Cardiac muscle cell (in vitro differentiated cells and primary cell): Measurements from ENCODE around the gene B4GALT1. TPM values are rescaled to one million over a fixed set of nuclear protein-coding genes. Genes with fewer than 3 reads are reported as not detected.
A peak's percentile ranks its signal among the peaks of the same experiment; 100 is the strongest.

Experiments
- DNase-seq, 2 donors: peaks; one replicate each; pipeline versions ENCODE4 v3.0.0 to v3.0.0-alpha.2; 2010 to 2017; ENCODE audit warnings: low read depth in 1 of 2, low spot score in 1 of 2
- H3K27ac ChIP-seq: fragments of 200-600 bp; sonication (generic); 2 replicates; pipeline ENCODE4 v1.5.1; 2016
- H3K27me3 ChIP-seq: fragments of 200-600 bp; sonication (generic); 2 replicates; pipeline ENCODE4 v1.6.0; 2016; ENCODE audit warnings: control low read depth
- H3K36me3 ChIP-seq: fragments of 200-600 bp; sonication (generic); 2 replicates; pipeline ENCODE4 v1.5.1; 2016; ENCODE audit warnings: control low read depth
- H3K4me1 ChIP-seq: fragments of 200-600 bp; sonication (generic); 2 replicates; pipeline ENCODE4 v1.8.1; 2017; ENCODE audit warnings: low read depth, mild to moderate bottlenecking, mixed run types
- H3K4me3 ChIP-seq: fragments of 200-600 bp; sonication (generic); 2 replicates; pipeline ENCODE4 v1.5.1; 2016; ENCODE audit warnings: mild to moderate bottlenecking
- H3K9me3 ChIP-seq: fragments of 200-600 bp; sonication (generic); 2 replicates; pipeline ENCODE4 v1.5.1; 2017; ENCODE audit warnings: low read depth, mild to moderate bottlenecking, control low read depth
- CTCF ChIP-seq: IDR thresholded peaks from 2 replicates; pipeline ENCODE4 v1.5.1; 2012; ENCODE audit warnings: low read depth, mild to moderate bottlenecking, low read length
- polyA plus RNA-seq: library from polyadenylated mRNA; unstranded; fragments of >200 nt; fragmentation: Nextera tagmentation; extraction: Ambion mirVana; gene quantifications from 2 replicates; pipeline ENCODE4 v1.2.1, GENCODE V29; 2016
- total RNA-seq: library from RNA; depleted of rRNA; stranded (reverse); fragments of >200 nt; gene quantifications from 2 replicates; pipeline ENCODE4 v1.2.3, GENCODE V29; 2016

B4GALT1 gene
- total and polyA plus RNA-seq, 2 experiments from 2014 or later, result 22.1 to 33.6 TPM

GRCh38 chr9:33153001-33153400 lies 14.1 kb downstream of the B4GALT1 start:
- Histone ChIP-seq H3K4me1 (peaks cover 21% of the 10 kb centered on the region), H3K36me3 (no peaks in the 10 kb centered on the region), H3K4me3 (no peak overlapping the region), H3K27me3 (no peaks in the 10 kb centered on the region), H3K27ac (no peak overlapping the region), H3K9me3 (no peaks in the 10 kb centered on the region)
- DNase-seq, result no peak
- TF ChIP-seq CTCF, result no peak

- Histone ChIP-seq H3K4me1 (peaks cover 14% of the 10 kb centered on the region), H3K4me3 (no peak overlapping the region), H3K27ac (peak overlapping the region; percentile 74), H3K27me3 (no peaks in the 10 kb centered on the region), H3K9me3 (no peaks in the 10 kb centered on the region), H3K36me3 (no peaks in the 10 kb centered on the region)
- no peak for DNase-seq
- no peak for TF ChIP-seq CTCF
Measured at GRCh38 chr9:33151601-33152000, 15.5 kb downstream of the B4GALT1 start.

GRCh38 chr9:33151007-33151557 lies 16.1 kb downstream of the B4GALT1 start:
- H3K27ac ChIP-seq, result peak overlapping the region; percentile 74

GRCh38 chr9:33148367-33149014 lies 18.6 kb downstream of the B4GALT1 start:
- Histone ChIP-seq H3K4me3 (no peak overlapping the region), H3K36me3 (no peaks in the 10 kb centered on the region), H3K9me3 (no peaks in the 10 kb centered on the region), H3K27me3 (no peaks in the 10 kb centered on the region), H3K4me1 (peaks cover 11% of the 10 kb centered on the region), H3K27ac (no peak overlapping the region)
- no peak for DNase-seq
- no peak for TF ChIP-seq CTCF

More at GRCh38 chr9:33151007-33151557, 16.1 kb downstream of the B4GALT1 start:
- TF ChIP-seq CTCF, result no peak
- Histone ChIP-seq H3K27me3 (no peaks in the 10 kb centered on the region), H3K4me1 (peaks cover 14% of the 10 kb centered on the region), H3K9me3 (no peaks in the 10 kb centered on the region), H3K36me3 (no peaks in the 10 kb centered on the region), H3K4me3 (no peak overlapping the region)
- DNase-seq, result peak; percentile 80 to 97

- Histone ChIP-seq H3K9me3 (no peaks in the 10 kb centered on the region), H3K27ac (no peak overlapping the region), H3K27me3 (no peaks in the 10 kb centered on the region), H3K4me1 (peaks cover 11% of the 10 kb centered on the region), H3K36me3 (no peaks in the 10 kb centered on the region), H3K4me3 (no peak overlapping the region)
- no peak for DNase-seq
- no peak for TF ChIP-seq CTCF
Measured at GRCh38 chr9:33147416-33148169, 19.5 kb downstream of the B4GALT1 start.
